Thymus (tissue), 11 donors: ENCODE measurements around the gene RIC3. TPM values are rescaled to one million over a fixed set of nuclear protein-coding genes. Genes with fewer than 3 reads are reported as not detected.
A peak's percentile ranks its signal among the peaks of the same experiment; 100 is the strongest.

Experiments
- DNase-seq, 9 donors: peaks; one replicate each; pipeline ENCODE4 v3.0.0-alpha.2; 2013; ENCODE audit warnings: low spot score in 9 of 9, low read depth in 6 of 9, missing footprints in 1 of 9
- H3K27ac ChIP-seq, 2 donors: one replicate each; pipeline ENCODE4 v1.5.1; 2013; ENCODE audit warnings: control low read depth in 1 of 2, low read depth in 1 of 2, low read length in 1 of 2, mild to moderate bottlenecking in 1 of 2, moderate library complexity in 1 of 2
- H3K27me3 ChIP-seq, 2 donors: one replicate each; pipeline ENCODE4 v1.5.1; 2013; ENCODE audit warnings: low read length in 1 of 2; ENCODE audit not compliant: control insufficient read depth in 2 of 2, insufficient read depth in 1 of 2
- H3K36me3 ChIP-seq, 2 donors: one replicate each; pipeline ENCODE4 v1.5.1; 2013; ENCODE audit warnings: low read length in 1 of 2, mild to moderate bottlenecking in 1 of 2, moderate library complexity in 1 of 2; ENCODE audit not compliant: control insufficient read depth in 2 of 2, insufficient read depth in 2 of 2
- H3K4me1 ChIP-seq, 2 donors: one replicate each; pipeline ENCODE4 v1.5.1; 2013; ENCODE audit warnings: low read length in 2 of 2; ENCODE audit not compliant: control insufficient read depth in 2 of 2, insufficient read depth in 2 of 2
- H3K4me3 ChIP-seq, 2 donors: one replicate each; pipeline ENCODE4 v1.5.1; 2013; ENCODE audit warnings: low read length in 2 of 2, control low read depth in 1 of 2, mild to moderate bottlenecking in 1 of 2
- H3K9me3 ChIP-seq, 2 donors: one replicate each; pipeline ENCODE4 v1.5.1; 2013; ENCODE audit warnings: low read length in 1 of 2, mild to moderate bottlenecking in 1 of 2; ENCODE audit not compliant: control insufficient read depth in 2 of 2, insufficient read depth in 1 of 2
- WGBS: extraction: QIAGEN DNeasy Blood & Tissue Kit; methylation state at CpG from one replicate; pipeline ENCODE4 v1.1.7; 2013; 5-methylcytosine and 5-hydroxymethylcytosine counted together
- polyA plus RNA-seq: library from polyadenylated mRNA; stranded (reverse); fragments of 200-250 nt; gene quantifications from one replicate; pipeline ENCODE4 v1.2.3, GENCODE V29; 2013
- total RNA-seq: library from RNA; stranded (reverse); fragments of 120-200 nt; gene quantifications from one replicate; pipeline ENCODE4 v1.2.4, GENCODE V29; 2013
- donor health status: healthy.

RIC3 gene
- total and polyA plus RNA-seq, 2 donors: 3.3 to 15.7 TPM

DNA sequence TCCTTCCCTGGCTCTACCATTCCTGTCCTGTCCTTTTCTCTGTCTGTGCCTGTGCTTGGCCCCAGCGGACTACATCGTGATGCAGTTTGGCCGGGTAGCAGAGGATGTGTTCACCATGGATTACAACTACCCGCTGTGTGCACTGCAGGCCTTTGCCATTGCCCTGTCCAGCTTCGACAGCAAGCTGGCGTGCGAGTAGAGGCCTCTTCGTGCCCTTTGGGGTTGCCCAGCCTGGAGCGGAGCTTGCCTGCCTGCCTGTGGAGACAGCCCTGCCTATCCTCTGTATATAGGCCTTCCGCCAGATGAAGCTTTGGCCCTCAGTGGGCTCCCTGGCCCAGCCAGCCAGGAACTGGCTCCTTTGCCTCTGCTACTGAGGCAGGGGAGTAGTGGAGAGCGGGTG lies 67.4 kb downstream of the RIC3 start:
- WGBS: 97% methylated on average over 11 of the region's 11 CpGs

GRCh38 chr11:8100605-8101004 lies 68.2 kb downstream of the RIC3 start:
- WGBS: 95% methylated on average over 8 of the region's 8 CpGs
- Histone ChIP-seq H3K4me1 (no peaks in the 10 kb centered on the region), H3K9me3 (no peaks in the 10 kb centered on the region), H3K36me3 (no peaks in the 10 kb centered on the region), H3K4me3 (no peak overlapping the region), H3K27ac (no peak overlapping the region), H3K27me3 (no peaks in the 10 kb centered on the region)
- no peak for DNase-seq

More for the DNA sequence above, 67.4 kb downstream of the RIC3 start:
- Histone ChIP-seq H3K9me3 (no peaks in the 10 kb centered on the region), H3K4me3 (no peak overlapping the region), H3K36me3 (no peaks in the 10 kb centered on the region), H3K27ac (no peak overlapping the region), H3K4me1 (no peaks in the 10 kb centered on the region), H3K27me3 (no peaks in the 10 kb centered on the region)
- DNase-seq: no peak

GRCh38 chr11:8100158-8100557 lies 68.7 kb downstream of the RIC3 start:
- Histone ChIP-seq H3K27me3 (no peaks in the 10 kb centered on the region), H3K36me3 (no peaks in the 10 kb centered on the region), H3K9me3 (no peaks in the 10 kb centered on the region), H3K27ac (no peak overlapping the region), H3K4me3 (no peak overlapping the region), H3K4me1 (no peaks in the 10 kb centered on the region)
- 90% methylated on average over 14 of the region's 14 CpGs for WGBS
- no peak for DNase-seq

GRCh38 chr11:8099291-8099899 lies 69.4 kb downstream of the RIC3 start:
- DNase-seq: peak in 8 of 9 donors; percentile 24 to 69 (median 40)
- H3K4me1 ChIP-seq: no peaks in the 10 kb centered on the region
- no peaks in the 10 kb centered on the region for H3K27me3 ChIP-seq
- H3K36me3 ChIP-seq: no peaks in the 10 kb centered on the region
- H3K27ac ChIP-seq: no peak overlapping the region
- H3K9me3 ChIP-seq: no peaks in the 10 kb centered on the region
- 61% methylated on average over 3 of the region's 3 CpGs for WGBS
- H3K4me3 ChIP-seq: no peak overlapping the region

DNA sequence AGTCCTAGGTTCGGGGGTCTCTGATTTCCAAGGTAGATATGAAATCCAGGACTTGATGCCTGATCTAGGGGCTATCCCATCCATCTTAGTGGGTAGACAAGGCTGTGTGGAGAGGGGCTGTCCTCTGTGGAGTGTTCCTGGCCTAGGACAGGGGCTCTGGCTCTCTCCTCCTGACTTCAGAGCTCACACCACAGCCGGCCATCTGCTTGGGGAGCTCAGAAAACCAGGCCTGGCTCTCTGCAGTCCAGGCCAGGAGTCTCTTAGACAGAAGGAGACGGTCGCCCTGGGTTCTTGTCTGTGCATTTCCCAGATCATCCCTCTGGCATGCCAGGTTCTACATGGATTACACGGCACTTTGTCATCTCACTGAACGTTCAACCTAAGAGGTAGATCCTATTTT lies 69.9 kb downstream of the RIC3 start:
- WGBS: 92% methylated on average over 6 of the region's 6 CpGs
- DNase-seq: no peak
- no peaks in the 10 kb centered on the region for H3K27me3 ChIP-seq
- H3K4me3 ChIP-seq: no peak overlapping the region
- no peaks in the 10 kb centered on the region for H3K36me3 ChIP-seq
- no peaks in the 10 kb centered on the region for H3K9me3 ChIP-seq
- no peak overlapping the region for H3K27ac ChIP-seq
- no peaks in the 10 kb centered on the region for H3K4me1 ChIP-seq

- WGBS: 85% methylated on average over 4 of the region's 4 CpGs
- no peaks in the 10 kb centered on the region for H3K36me3 ChIP-seq
- H3K27me3 ChIP-seq: no peaks in the 10 kb centered on the region
- H3K4me1 ChIP-seq: no peaks in the 10 kb centered on the region
- no peak for DNase-seq
- no peak overlapping the region for H3K4me3 ChIP-seq
- no peak overlapping the region for H3K27ac ChIP-seq
- H3K9me3 ChIP-seq: no peaks in the 10 kb centered on the region
Observed at GRCh38 chr11:8098361-8098760, 70.5 kb downstream of the RIC3 start.

DNA sequence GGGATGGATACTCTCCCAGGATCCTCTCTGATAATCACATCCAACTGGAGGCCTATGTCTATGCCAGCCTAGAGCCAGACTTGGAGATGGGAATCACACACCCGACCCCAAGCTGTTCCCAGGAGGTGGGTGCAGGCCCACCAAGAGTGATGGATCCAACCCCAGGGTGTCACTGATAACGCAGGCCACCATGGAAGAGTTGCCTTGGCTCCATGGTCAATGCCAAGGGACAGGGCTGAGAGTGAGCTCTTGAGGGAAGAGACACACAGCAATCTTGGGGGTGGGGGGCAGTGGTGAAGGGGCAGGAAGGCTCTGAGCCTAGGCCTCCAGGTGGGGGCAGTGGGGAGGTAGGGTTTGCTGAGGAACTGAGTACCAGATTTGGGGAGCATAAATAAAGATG lies 70.9 kb downstream of the RIC3 start:
- no peaks in the 10 kb centered on the region for H3K27me3 ChIP-seq
- no peak for DNase-seq
- H3K36me3 ChIP-seq: no peaks in the 10 kb centered on the region
- no peaks in the 10 kb centered on the region for H3K4me1 ChIP-seq
- no peak overlapping the region for H3K4me3 ChIP-seq
- H3K9me3 ChIP-seq: no peaks in the 10 kb centered on the region
- no peak overlapping the region for H3K27ac ChIP-seq
- 90% methylated on average over 2 of the region's 2 CpGs for WGBS

- Histone ChIP-seq H3K36me3 (no peaks in the 10 kb centered on the region), H3K4me1 (no peaks in the 10 kb centered on the region), H3K4me3 (no peak overlapping the region), H3K27me3 (no peaks in the 10 kb centered on the region), H3K27ac (no peak overlapping the region), H3K9me3 (no peaks in the 10 kb centered on the region)
- WGBS: 95% methylated on average over 9 of the region's 9 CpGs
- no peak for DNase-seq
Observed at GRCh38 chr11:8097468-8097867, 71.4 kb downstream of the RIC3 start.

GRCh38 chr11:8097062-8097461 lies 71.8 kb downstream of the RIC3 start:
- no peak for DNase-seq
- Histone ChIP-seq H3K4me3 (no peak overlapping the region), H3K4me1 (no peaks in the 10 kb centered on the region), H3K27ac (no peak overlapping the region), H3K36me3 (no peaks in the 10 kb centered on the region), H3K9me3 (no peaks in the 10 kb centered on the region), H3K27me3 (no peaks in the 10 kb centered on the region)
- 97% methylated on average over 8 of the region's 8 CpGs for WGBS

- Histone ChIP-seq H3K4me3 (no peak overlapping the region), H3K9me3 (no peaks in the 10 kb centered on the region), H3K27me3 (no peaks in the 10 kb centered on the region), H3K36me3 (no peaks in the 10 kb centered on the region), H3K27ac (no peak overlapping the region), H3K4me1 (no peaks in the 10 kb centered on the region)
- DNase-seq: no peak
- 79% methylated on average over 6 of the region's 6 CpGs for WGBS
Observed at GRCh38 chr11:8096575-8096974, 72.2 kb downstream of the RIC3 start.
